ENCODE data around the gene SLC4A5.
"Not testable (repeated sequence)": the region's sequence is repeated elsewhere in the genome, so short reads cannot be mapped to it uniquely, and the experiment has no call there.

DNA sequence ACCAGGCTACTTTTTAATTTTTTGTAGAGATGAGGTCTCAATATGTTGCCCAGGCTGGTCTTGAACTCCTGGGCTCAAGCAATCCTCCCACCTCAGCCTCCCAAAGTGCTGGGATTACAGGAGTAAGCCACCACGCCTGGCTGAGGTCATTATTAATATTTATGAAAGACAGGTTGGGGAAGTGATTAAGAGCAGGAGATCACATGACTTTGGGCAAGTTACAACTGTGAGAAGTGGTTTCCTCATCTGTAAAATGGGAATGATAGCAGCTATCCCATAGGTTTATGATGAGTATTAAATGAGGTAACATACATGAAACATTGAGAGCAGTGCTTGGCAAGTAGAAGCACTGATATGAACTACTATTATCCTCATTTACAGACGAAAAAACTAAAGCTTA is 7.0 kb downstream of the SLC4A5 start:
- TF ChIP-seq POLR2AphosphoS5, EP300 (IDR thresholded peaks at IDR 0.05): not testable (repeated sequence)
